ENCODE measurements around the gene GSC2.

Gene GSC2

GRCh38 chr22:19149047-19149883 is 827 bp downstream of the GSC2 start:
- TF ChIP-seq, protein P1, sequence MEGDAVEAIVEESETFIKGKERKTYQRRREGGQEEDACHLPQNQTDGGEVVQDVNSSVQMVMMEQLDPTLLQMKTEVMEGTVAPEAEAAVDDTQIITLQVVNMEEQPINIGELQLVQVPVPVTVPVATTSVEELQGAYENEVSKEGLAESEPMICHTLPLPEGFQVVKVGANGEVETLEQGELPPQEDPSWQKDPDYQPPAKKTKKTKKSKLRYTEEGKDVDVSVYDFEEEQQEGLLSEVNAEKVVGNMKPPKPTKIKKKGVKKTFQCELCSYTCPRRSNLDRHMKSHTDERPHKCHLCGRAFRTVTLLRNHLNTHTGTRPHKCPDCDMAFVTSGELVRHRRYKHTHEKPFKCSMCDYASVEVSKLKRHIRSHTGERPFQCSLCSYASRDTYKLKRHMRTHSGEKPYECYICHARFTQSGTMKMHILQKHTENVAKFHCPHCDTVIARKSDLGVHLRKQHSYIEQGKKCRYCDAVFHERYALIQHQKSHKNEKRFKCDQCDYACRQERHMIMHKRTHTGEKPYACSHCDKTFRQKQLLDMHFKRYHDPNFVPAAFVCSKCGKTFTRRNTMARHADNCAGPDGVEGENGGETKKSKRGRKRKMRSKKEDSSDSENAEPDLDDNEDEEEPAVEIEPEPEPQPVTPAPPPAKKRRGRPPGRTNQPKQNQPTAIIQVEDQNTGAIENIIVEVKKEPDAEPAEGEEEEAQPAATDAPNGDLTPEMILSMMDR (IDR thresholded peaks at IDR 0.05; ENCODE audit: extremely low read depth, missing control alignments), result no peak
- DNase-seq (ENCODE audit: low spot score), result peak; percentile 52

GRCh38 chr22:19148417-19149046 is 1.6 kb downstream of the GSC2 start:
- DNase-seq (ENCODE audit: low spot score), result no peak
- TF ChIP-seq, protein P1 (IDR thresholded peaks at IDR 0.05; ENCODE audit: extremely low read depth, missing control alignments), result no peak

DNA sequence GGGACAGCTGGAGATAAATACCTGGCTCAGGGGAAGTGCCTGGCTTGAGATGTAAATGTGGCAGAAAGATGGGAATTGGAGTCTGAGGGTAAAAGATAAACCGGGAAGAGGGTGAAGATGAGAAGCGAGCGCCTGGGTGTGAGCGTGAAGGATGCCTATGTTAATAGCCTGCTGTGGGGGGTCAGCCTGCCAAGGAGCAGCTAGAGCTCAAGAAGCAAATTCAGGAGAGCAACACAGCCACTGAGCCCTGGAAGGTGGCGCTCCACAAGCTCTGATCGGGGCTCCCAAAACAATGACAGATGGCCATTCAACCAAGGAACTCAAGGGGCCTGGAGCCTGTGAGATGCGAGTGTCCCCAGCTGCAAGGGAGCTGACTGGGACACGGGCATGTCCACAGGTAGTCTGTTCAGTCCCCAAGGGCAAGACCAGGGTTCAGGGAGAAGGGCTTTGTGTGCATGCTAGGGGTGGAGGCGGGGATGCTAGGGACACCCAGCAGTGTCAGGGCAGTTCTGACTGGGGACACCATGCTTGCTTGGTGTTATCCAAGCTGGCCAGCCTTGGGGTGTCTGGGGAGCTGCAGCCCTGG is 2.8 kb downstream of the GSC2 start:
- TF ChIP-seq, protein P1 (IDR thresholded peaks at IDR 0.05; ENCODE audit: extremely low read depth, missing control alignments), result no peak
- DNase-seq (ENCODE audit: low spot score), result no peak

- TF ChIP-seq, protein P1 (IDR thresholded peaks at IDR 0.05; ENCODE audit: extremely low read depth, missing control alignments), result no peak
- DNase-seq (ENCODE audit: low spot score), result no peak
Measured at GRCh38 chr22:19146215-19146968, 3.7 kb downstream of the GSC2 start.

GRCh38 chr22:19143967-19144400 is 6.1 kb downstream of the GSC2 start:
- TF ChIP-seq, protein P1 (IDR thresholded peaks at IDR 0.05; ENCODE audit: extremely low read depth, missing control alignments), result no peak
- DNase-seq (ENCODE audit: low spot score), result peak; percentile 57

DNA sequence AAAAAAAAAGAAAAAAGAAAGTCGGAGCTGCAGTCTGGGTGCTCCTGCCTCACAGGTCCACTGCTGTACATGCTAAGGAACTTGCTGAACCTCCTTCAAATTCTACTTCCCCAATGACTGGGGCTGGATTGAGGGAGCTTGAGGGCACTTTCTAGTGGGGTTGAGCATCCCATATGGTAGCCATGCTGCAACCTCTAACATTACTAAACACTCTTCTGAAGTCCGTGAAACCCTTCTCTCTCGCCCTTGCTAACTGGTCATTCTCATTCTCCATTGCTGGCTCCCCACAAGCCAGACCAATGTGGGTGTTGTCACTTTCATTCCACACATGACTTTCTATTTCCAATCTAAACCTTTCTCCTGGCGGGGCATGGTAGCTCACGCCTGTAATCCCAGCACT is 6.9 kb downstream of the GSC2 start:
- TF ChIP-seq, protein P1 (IDR thresholded peaks at IDR 0.05; ENCODE audit: extremely low read depth, missing control alignments), result no peak
- no peak for DNase-seq (ENCODE audit: low spot score)
